B cell (primary cell): ENCODE measurements around the gene CLOCK. TPM values are rescaled to one million over a fixed set of nuclear protein-coding genes. Genes with fewer than 3 reads are reported as not detected.
A peak's percentile ranks its signal among the peaks of the same experiment; 100 is the strongest.

Source experiments
- ATAC-seq: fragments of 200-7000 bp; cut with Tn5 transposase; one replicate; pipeline ENCODE4 v1.10.0; 2021; ENCODE audit warnings: low read depth, mild to moderate bottlenecking, moderate number of reproducible peaks, moderate library complexity
- CTCF ChIA-PET: fragments of 350-600 bp; sonication (Branson Sonifier 250); formaldehyde crosslinking; loops from one replicate; lab custom pipeline; 2021; ENCODE audit warnings: antibody characterized with exemption, inconsistent platforms; lab: Charles Lee
- POLR2A ChIA-PET: fragments of 350-600 bp; sonication (Branson Sonifier 250); formaldehyde crosslinking; loops from one replicate; lab custom pipeline; 2021; ENCODE audit warnings: antibody characterized with exemption; lab: Charles Lee
- DNase-seq: peaks from one replicate; pipeline ENCODE4 v3.0.0; 2013
- H2AFZ ChIP-seq: 2 replicates; pipeline ENCODE4 v1.6.1; 2012; ENCODE audit warnings: mild to moderate bottlenecking, low read depth, low read length; ENCODE audit not compliant: insufficient read depth, poor library complexity, severe bottlenecking
- H3K27ac ChIP-seq, 2 donors: 1 replicate in 1 of 2; 2 replicates in 1 of 2; pipeline ENCODE4 v1.5.1; 2012 to 2013; ENCODE audit warnings: low read length in 2 of 2, mild to moderate bottlenecking in 2 of 2, moderate library complexity in 1 of 2
- H3K27me3 ChIP-seq, 4 experiments: fragments of 200-600 bp in 1 of 4; sonication (generic) in 1 of 4; replicated peaks in 1 of 4; 1 replicate in 2 of 4; 2 replicates in 2 of 4; pipeline versions ENCODE4 v1.6.1 to v1.7.0; 2013 to 2016; ENCODE audit warnings: low read length in 3 of 4, mild to moderate bottlenecking in 2 of 4, mixed read lengths in 1 of 4, moderate library complexity in 1 of 4; ENCODE audit not compliant: insufficient read depth in 4 of 4, control insufficient read depth in 3 of 4; ENCODE audit errors: control extremely low read depth in 1 of 4
- H3K36me3 ChIP-seq, 2 experiments: replicated peaks in 1 of 2; 1 replicate in 1 of 2; 2 replicates in 1 of 2; pipeline versions ENCODE4 v1.6.1 to v1.7.1; 2013; ENCODE audit warnings: low read length in 1 of 2; ENCODE audit not compliant: insufficient read depth in 2 of 2, control insufficient read depth in 1 of 2; ENCODE audit errors: control extremely low read depth in 1 of 2, extremely low read depth in 1 of 2
- H3K4me1 ChIP-seq, 2 donors: fragments of 200-600 bp in 1 of 2; sonication (generic) in 1 of 2; 1 replicate in 1 of 2; 2 replicates in 1 of 2; pipeline versions ENCODE4 v1.5.1 to v1.6.1; 2013 to 2017; ENCODE audit warnings: low read length in 2 of 2; ENCODE audit not compliant: control insufficient read depth in 2 of 2, insufficient read depth in 2 of 2
- H3K4me2 ChIP-seq: replicated peaks from 2 replicates; pipeline ENCODE3; 2012; ENCODE audit warnings: mild to moderate bottlenecking, low read depth, low read length; ENCODE audit not compliant: poor library complexity, severe bottlenecking
- H3K4me3 ChIP-seq, 5 experiments: fragments of 200-600 bp in 1 of 5; sonication (generic) in 1 of 5; 1 replicate in 3 of 5; 2 replicates in 2 of 5; pipeline versions ENCODE4 v1.5.1 to v1.7.0; 2011 to 2016; ENCODE audit warnings: low read length in 4 of 5, mild to moderate bottlenecking in 4 of 5, low read depth in 2 of 5, control low read depth in 1 of 5, moderate library complexity in 1 of 5; ENCODE audit not compliant: insufficient read depth in 1 of 5; ENCODE audit errors: control extremely low read depth in 1 of 5, extremely low read depth in 1 of 5
- H3K79me2 ChIP-seq: fragments of 200-600 bp; sonication (generic); one replicate; pipeline ENCODE4 v1.6.0; 2016; ENCODE audit warnings: low read length; ENCODE audit not compliant: control insufficient read depth, insufficient read depth
- H3K9ac ChIP-seq: fragments of 200-600 bp; sonication (generic); 2 replicates; pipeline ENCODE4 v1.6.1; 2017; ENCODE audit warnings: mild to moderate bottlenecking, low read length, moderate library complexity
- H3K9me3 ChIP-seq, 3 donors: one replicate each; pipeline versions ENCODE4 v1.6.1 to v1.7.1; 2013; ENCODE audit warnings: low read length in 2 of 3; ENCODE audit not compliant: control insufficient read depth in 2 of 3, insufficient read depth in 1 of 3; ENCODE audit errors: control extremely low read depth in 1 of 3
- H4K20me1 ChIP-seq: 2 replicates; pipeline ENCODE4 v1.6.0; 2012; ENCODE audit warnings: mild to moderate bottlenecking, low read length; ENCODE audit not compliant: insufficient read depth, control insufficient read depth, poor library complexity, severe bottlenecking
- H3K27ac Mint-ChIP-seq: one replicate; pipeline ENCODE4 v1.8.0; 2021; ENCODE audit warnings: mixed read lengths
- H3K27me3 Mint-ChIP-seq: one replicate; pipeline ENCODE4 v1.8.0; 2021; ENCODE audit warnings: mixed read lengths
- H3K4me1 Mint-ChIP-seq: one replicate; pipeline ENCODE4 v1.8.0; 2021; ENCODE audit warnings: mixed read lengths
- H3K4me3 Mint-ChIP-seq: one replicate; pipeline ENCODE4 v1.8.0; 2021; ENCODE audit warnings: mixed read lengths
- H3K9me3 Mint-ChIP-seq: one replicate; pipeline ENCODE4 v1.8.0; 2022; ENCODE audit warnings: mixed read lengths; ENCODE audit not compliant: insufficient read depth
- EZH2 ChIP-seq: IDR thresholded peaks from 2 replicates; pipeline ENCODE4 v1.6.1; 2012; ENCODE audit warnings: borderline replicate concordance, low read depth, mild to moderate bottlenecking, moderate library complexity, low read length; ENCODE audit not compliant: insufficient read depth, poor library complexity, severe bottlenecking
- WGBS: methylation state at CpG from one replicate; pipeline ENCODE4 v1.1.5; 2013; ENCODE audit warnings: missing lambda C conversion rate; ENCODE audit not compliant: insufficient coverage; 5-methylcytosine and 5-hydroxymethylcytosine counted together
- intact Hi-C: fragments of 100-400 bp; cut with micrococcal nuclease; formaldehyde crosslinking; loops from one replicate; pipeline ENCODE4 v1.10.0; 2022
- polyA plus RNA-seq: library from polyadenylated mRNA; depleted of rRNA; stranded (reverse); fragments of >200 nt; gene quantifications from 2 replicates; pipeline ENCODE4 v1.2.3, GENCODE V29; 2012
- total RNA-seq, 2 donors: library from RNA; stranded (reverse); fragments of 120-200 nt in 1 of 2; gene quantifications; 1 replicate in 1 of 2; 2 replicates in 1 of 2; pipeline versions ENCODE4 v1.2.3 to v1.2.4, GENCODE V29; 2013 to 2022
- TF ChIP-seq, protein P1 (sequence below): fragments of 200-600 bp; IDR thresholded peaks from one replicate; pipeline ENCODE4 v1.8.0; 2022; ENCODE audit warnings: antibody characterized with exemption, mild to moderate bottlenecking

CLOCK gene
- total and polyA plus RNA-seq, 2 donors (not counting 1 experiment from before 2014, with no cell fraction given) = 2.8 to 14.2 TPM

GRCh38 chr4:55545151-55545550 lies 1.6 kb downstream of the CLOCK start:
- Histone ChIP-seq H3K4me1 (peaks cover 6 to 9% of the 10 kb centered on the region in 2 donors), H3K4me3 (peak overlapping the region; percentile 57 to 95 (median 79)), H2AFZ (peak overlapping the region; percentile 97), H3K79me2 (peaks cover 28% of the 10 kb centered on the region), H4K20me1 (peaks cover 5% of the 10 kb centered on the region), H3K27ac (peak overlapping the region in 1 of 2 donors; percentile 84), H3K9ac (peak overlapping the region; percentile 85), H3K9me3 (no peaks in the 10 kb centered on the region), H3K4me2 (peak overlapping the region; percentile 95), H3K27me3 (no peaks in the 10 kb centered on the region), H3K36me3 (no peaks in the 10 kb centered on the region)
- Mint-ChIP-seq H3K9me3 (no peaks in the 10 kb centered on the region), H3K4me3 (peak overlapping the region; percentile 97), H3K4me1 (peaks cover 31% of the 10 kb centered on the region), H3K27ac (peak overlapping the region; percentile 61), H3K27me3 (no peaks in the 10 kb centered on the region)
- peak; percentile 21 for DNase-seq
- no peak for ATAC-seq
- CTCF ChIA-PET = interaction anchor here (0.7 to 2.3 kb wide), 8 partner anchors 9 to 307 kb away, joined by 3 to 7 read pairs (median 3); partner anchors contain the start of gene SRD5A3
- WGBS = 10% methylated on average over 2 of the region's 6 CpGs
- no peak for TF ChIP-seq EZH2
- TF ChIP-seq, protein P1, sequence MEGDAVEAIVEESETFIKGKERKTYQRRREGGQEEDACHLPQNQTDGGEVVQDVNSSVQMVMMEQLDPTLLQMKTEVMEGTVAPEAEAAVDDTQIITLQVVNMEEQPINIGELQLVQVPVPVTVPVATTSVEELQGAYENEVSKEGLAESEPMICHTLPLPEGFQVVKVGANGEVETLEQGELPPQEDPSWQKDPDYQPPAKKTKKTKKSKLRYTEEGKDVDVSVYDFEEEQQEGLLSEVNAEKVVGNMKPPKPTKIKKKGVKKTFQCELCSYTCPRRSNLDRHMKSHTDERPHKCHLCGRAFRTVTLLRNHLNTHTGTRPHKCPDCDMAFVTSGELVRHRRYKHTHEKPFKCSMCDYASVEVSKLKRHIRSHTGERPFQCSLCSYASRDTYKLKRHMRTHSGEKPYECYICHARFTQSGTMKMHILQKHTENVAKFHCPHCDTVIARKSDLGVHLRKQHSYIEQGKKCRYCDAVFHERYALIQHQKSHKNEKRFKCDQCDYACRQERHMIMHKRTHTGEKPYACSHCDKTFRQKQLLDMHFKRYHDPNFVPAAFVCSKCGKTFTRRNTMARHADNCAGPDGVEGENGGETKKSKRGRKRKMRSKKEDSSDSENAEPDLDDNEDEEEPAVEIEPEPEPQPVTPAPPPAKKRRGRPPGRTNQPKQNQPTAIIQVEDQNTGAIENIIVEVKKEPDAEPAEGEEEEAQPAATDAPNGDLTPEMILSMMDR = no peak
- intact Hi-C loops = loop anchor here (1.0 to 10.0 kb wide), 3 partner anchors 17 to 1362 kb away; partner anchors contain the start of genes REST and SRP72
- POLR2A ChIA-PET = no interaction called here

- Histone ChIP-seq H3K27me3 (no peaks in the 10 kb centered on the region), H3K4me3 (no peak overlapping the region), H3K79me2 (peaks cover 34% of the 10 kb centered on the region), H4K20me1 (peaks cover 5% of the 10 kb centered on the region), H3K9me3 (no peaks in the 10 kb centered on the region), H3K27ac (peak overlapping the region in 1 of 2 donors; percentile 39), H3K9ac (no peak overlapping the region), H3K36me3 (no peaks in the 10 kb centered on the region), H2AFZ (peak overlapping the region; percentile 21), H3K4me2 (no peak overlapping the region), H3K4me1 (peaks cover 6 to 9% of the 10 kb centered on the region in 2 donors)
- Mint-ChIP-seq H3K4me1 (peaks cover 31% of the 10 kb centered on the region), H3K9me3 (no peaks in the 10 kb centered on the region), H3K4me3 (no peak overlapping the region), H3K27ac (no peak overlapping the region), H3K27me3 (no peaks in the 10 kb centered on the region)
- DNase-seq (peak; percentile 43), ATAC-seq (no peak)
- ChIA-PET POLR2A (no interaction called here), CTCF (interaction anchor here (0.6 to 1.0 kb wide), 5 partner anchors 8 to 93 kb away, joined by 3 to 6 read pairs (median 4); no protein-coding TSS in a partner anchor)
- no peak for TF ChIP-seq EZH2
- TF ChIP-seq, protein P1 = peak; percentile 43
- intact Hi-C loops = loop anchor here (5.0 to 10.0 kb wide), 2 partner anchors 323 to 921 kb away; partner anchors contain the start of gene SRP72
These were observed 2.9 kb downstream of the CLOCK start for GRCh38 chr4:55543858-55544257.
